NCI-H128 (cell line): ENCODE data around the gene ABCA13.

ENCODE experiments used
- DNase-seq: peaks from one replicate; lab custom pipeline; 2025; ENCODE audit not compliant: unreplicated experiment; lab: John Stamatoyannopoulos, UW

ABCA13 gene

DNA sequence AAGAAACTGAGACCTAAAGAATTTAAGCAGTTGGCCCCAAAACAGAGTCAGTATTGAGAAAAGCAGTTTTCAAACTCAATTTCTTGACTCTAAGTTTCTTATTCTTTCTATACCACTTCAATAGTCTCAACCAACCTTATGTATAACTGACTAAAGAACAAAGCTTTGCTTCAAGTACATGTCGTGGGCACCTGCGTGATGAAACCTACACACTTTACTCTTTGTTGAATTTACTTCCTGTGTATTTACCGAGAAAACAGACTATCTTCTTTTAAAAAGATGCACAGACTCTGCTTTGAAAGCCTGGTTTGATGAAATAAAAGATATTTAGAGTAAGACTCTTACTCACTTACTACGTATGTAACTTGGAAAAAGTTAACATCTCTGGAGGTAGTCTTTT, 455.9 kb downstream of the ABCA13 start:
- DNase-seq = no peak

- no peak for DNase-seq
Observed at GRCh38 chr7:48628793-48629349, 457.6 kb downstream of the ABCA13 start.

- no peak for DNase-seq
Observed at GRCh38 chr7:48634116-48634632, 462.9 kb downstream of the ABCA13 start.

DNA sequence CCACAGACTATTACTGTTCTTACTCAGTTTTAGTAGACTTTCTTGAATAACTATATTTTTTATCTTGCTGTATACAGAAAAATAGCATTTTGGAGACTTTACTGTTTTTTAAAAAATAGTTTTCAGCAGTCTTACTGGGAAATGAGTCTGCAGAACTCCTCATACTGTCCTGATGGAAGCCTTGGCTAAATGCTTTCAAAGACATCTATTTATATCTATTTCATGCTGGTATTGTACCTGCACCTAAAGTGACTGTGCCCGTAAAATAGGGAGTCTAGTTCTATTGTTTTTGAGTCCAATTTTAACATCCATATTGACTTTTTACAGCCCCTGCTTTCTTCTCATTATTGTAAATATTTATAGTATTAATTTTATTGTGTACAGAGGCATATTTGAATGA, 464.5 kb downstream of the ABCA13 start:
- DNase-seq = no peak

DNA sequence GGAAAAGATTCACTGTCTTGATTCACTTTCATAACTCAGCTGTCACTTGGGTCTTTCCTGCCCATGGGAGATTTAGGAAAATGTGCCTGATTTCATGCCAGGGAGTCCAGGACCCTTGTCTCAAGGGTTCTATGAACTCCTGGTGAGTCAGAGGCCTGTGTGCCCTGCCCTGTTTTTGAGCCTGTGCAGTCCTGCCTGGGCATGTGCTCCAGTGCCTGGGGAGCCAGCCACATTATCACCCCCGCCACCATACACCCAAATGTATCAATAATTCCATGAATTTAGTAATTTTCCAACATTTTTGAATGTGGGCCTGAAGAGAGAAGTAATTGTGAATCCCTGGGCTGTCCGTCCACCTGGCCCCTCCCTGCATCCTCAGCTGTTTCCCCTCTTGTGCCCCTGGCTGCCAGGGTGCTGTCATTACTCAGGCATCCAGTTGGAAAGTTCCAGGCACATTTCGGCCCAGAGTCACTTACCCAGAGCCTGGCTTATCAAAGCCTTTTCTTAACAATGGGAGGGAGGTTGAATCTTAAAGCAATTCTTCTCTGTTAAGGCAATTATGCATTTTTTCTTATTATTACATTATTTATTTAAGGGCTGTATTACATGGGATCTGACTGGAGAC, 465.2 kb downstream of the ABCA13 start:
- DNase-seq = no peak

DNA sequence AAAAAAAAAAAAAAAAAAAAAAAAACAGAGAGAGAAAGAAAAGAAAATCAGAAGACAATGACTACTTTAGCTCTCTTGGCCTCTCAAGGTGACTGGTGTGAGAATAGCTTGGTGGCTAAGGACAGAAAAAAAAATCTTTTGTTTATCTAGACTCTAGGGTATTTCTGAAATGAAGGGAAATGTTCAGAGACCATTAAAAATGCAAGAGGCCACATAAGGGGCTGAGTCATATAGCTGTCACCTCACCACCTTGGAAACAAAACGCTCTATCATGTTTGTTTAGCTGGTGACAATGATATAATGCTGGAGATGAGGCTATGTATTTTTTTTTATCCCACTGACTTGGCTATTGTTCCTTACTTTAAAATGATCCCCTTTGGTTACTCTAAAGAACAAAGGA, 466.1 kb downstream of the ABCA13 start:
- DNase-seq = peak; percentile 18

GRCh38 chr7:48638041-48638440, 466.8 kb downstream of the ABCA13 start:
- no peak for DNase-seq

DNA sequence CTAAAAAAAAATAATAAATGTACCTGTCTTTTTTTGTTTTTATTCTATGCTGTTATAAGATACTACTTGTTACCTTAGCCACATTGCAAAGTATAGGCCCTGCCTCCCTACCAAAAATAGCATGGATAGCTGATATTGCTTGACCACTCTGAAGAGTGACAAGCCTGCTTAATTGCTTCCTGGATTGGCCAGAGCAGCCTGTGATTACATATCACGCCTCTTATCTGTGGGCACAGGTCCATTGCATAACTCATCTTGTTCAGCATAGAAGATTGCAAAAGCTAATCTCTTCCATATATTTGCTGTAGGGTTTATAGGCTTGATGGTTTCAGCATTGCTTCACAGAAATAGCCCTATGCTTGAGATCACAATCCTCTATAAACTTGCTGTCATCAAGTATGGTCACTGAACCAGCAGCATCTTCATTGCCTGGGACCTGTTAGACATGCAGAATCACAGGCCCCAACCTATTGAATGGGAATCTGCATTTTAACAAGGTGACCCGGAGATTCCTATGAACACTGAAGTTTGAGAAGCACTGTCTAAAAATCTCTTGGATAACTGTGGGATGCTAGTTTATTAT, 472.3 kb downstream of the ABCA13 start:
- no peak for DNase-seq

DNA sequence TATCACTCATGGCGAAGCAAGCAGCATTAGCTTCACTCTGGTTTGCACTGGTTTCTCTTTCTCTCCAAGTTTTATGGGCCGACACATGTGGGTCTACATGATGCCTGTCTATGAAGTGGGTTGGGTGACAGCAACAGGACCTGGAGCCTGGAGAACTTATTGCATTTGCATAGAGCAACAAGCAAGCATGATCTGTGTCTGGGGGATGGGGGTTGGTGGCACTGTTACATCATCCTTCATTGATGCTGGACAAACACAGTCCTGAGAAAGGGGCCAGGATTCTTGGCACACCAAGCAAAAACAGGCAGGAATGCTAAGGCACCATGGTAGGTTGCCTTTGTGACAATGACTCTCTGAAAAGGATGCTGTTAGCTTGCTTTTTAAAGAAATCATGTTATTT, 486.9 kb downstream of the ABCA13 start:
- DNase-seq = no peak

GRCh38 chr7:48660306-48660870, 489.1 kb downstream of the ABCA13 start:
- no peak for DNase-seq

- DNase-seq = no peak
Observed at GRCh38 chr7:48664241-48664640, 493.0 kb downstream of the ABCA13 start.

- DNase-seq = no peak
Observed at GRCh38 chr7:48665353-48666135, 494.3 kb downstream of the ABCA13 start.

- DNase-seq = no peak
Observed at GRCh38 chr7:48667407-48667806, 496.1 kb downstream of the ABCA13 start.

DNA sequence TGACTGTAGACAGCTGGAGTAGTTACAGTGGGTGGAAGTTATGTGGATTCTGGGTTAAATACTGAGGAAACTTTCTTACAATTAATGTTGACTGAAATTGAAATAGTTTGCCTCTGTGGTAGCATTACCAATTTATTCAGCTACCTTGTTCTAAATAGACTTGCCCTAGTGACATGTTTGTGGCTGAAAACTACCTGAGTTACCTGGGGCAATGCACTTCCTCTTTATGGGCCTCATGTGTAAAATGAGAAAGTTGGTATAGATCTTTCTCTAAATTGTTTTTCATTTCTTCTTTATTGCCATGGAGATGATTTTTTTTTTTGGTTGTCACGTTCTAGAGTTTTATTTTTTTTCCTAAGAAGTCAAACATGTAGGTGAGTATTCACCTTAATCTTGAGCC, 500.4 kb downstream of the ABCA13 start:
- no peak for DNase-seq

- no peak for DNase-seq
Observed at GRCh38 chr7:48681006-48681405, 509.7 kb downstream of the ABCA13 start.

GRCh38 chr7:48691788-48692187, 520.5 kb downstream of the ABCA13 start:
- DNase-seq = no peak
